GM12873 (cell line): ENCODE data around the gene CEPT1.

Source experiments
- CTCF ChIP-seq: IDR thresholded peaks from 2 replicates; pipeline ENCODE4 v1.5.1; 2012; ENCODE audit warnings: low read depth, mild to moderate bottlenecking, moderate library complexity, low read length, control low read depth; ENCODE audit not compliant: insufficient read depth; ENCODE audit errors: missing control alignments

Gene CEPT1

GRCh38 chr1:111140680-111140967 is 601 bp downstream of the CEPT1 start:
- TF ChIP-seq CTCF, result no peak

GRCh38 chr1:111141245-111142220 is 1.5 kb downstream of the CEPT1 start:
- TF ChIP-seq CTCF, result no peak

- TF ChIP-seq CTCF, result no peak
Measured at GRCh38 chr1:111142356-111142975, 2.4 kb downstream of the CEPT1 start.

GRCh38 chr1:111145542-111145941 is 5.5 kb downstream of the CEPT1 start:
- no peak for TF ChIP-seq CTCF

GRCh38 chr1:111145963-111146768 is 6.1 kb downstream of the CEPT1 start:
- TF ChIP-seq CTCF, result no peak

- no peak for TF ChIP-seq CTCF
Measured at GRCh38 chr1:111147948-111148347, 7.9 kb downstream of the CEPT1 start.

GRCh38 chr1:111148376-111148881 is 8.4 kb downstream of the CEPT1 start:
- no peak for TF ChIP-seq CTCF
